AG04449 (cell line): ENCODE results near the gene MXRA8.

Source experiments
- CTCF ChIA-PET: fragments of 350-600 bp; formaldehyde crosslinking; extraction: SDS; loops from one replicate; lab custom pipeline; 2021; ENCODE audit warnings: antibody characterized with exemption; lab: Yijun Ruan, JAX
- POLR2A ChIA-PET: fragments of 400-600, 350-600 bp; formaldehyde crosslinking; extraction: SDS; loops from one replicate; lab custom pipeline; 2020; ENCODE audit warnings: antibody characterized with exemption, inconsistent platforms; lab: Yijun Ruan, JAX
- DNase-seq: peaks from one replicate; pipeline ENCODE4 v3.0.0-alpha.2; 2010; ENCODE audit warnings: low read depth, low spot score
- H3K4me3 ChIP-seq: 2 replicates; pipeline ENCODE4 v1.5.1; 2011; ENCODE audit warnings: low read depth, mild to moderate bottlenecking, control low read depth, low read length
- CTCF ChIP-seq: IDR thresholded peaks from one replicate; pipeline ENCODE4 v1.5.1; 2011; ENCODE audit warnings: mild to moderate bottlenecking, moderate library complexity, low read length, control low read depth, inconsistent platforms; ENCODE audit not compliant: insufficient read depth; ENCODE audit errors: missing control alignments

MXRA8 gene

GRCh38 chr1:1376551-1377226 is 18.3 kb upstream of the MXRA8 start:
- no peak overlapping the region for H3K4me3 ChIP-seq
- ChIA-PET POLR2A (interaction anchor here (1.7 to 3.1 kb wide), 2 partner anchors 8 to 20 kb away, joined by 8 to 36 read pairs; partner anchors contain the start of gene CCNL2), CTCF (interaction anchor here (1.9 to 9.3 kb wide), 2 partner anchors 11 to 32 kb away, joined by 7 to 138 read pairs; partner anchors contain the start of gene DVL1)
- no peak for TF ChIP-seq CTCF
- DNase-seq, result no peak

- peak; percentile 97 for DNase-seq
- H3K4me3 ChIP-seq, result peak within 1 kb of the TSS; percentile 85
- POLR2A ChIA-PET, result interaction anchor here (0.7 to 3.1 kb wide), 15 partner anchors 10 to 70 kb away, joined by 3 to 36 read pairs (median 4); partner anchors contain the start of genes CCNL2, MRPL20 and MXRA8
- peak; percentile 67 for TF ChIP-seq CTCF
- CTCF ChIA-PET, result interaction anchor here (0.8 to 9.3 kb wide), 9 partner anchors 8 to 130 kb away, joined by 3 to 138 read pairs (median 7); partner anchors contain the start of genes CCNL2 and DVL1
These were observed 16.7 kb upstream of the MXRA8 start, which contains the start of gene AURKAIP1 for GRCh38 chr1:1374929-1375662. AURKAIP1 (minus strand) TSS chr1:1375207; CDS start chr1:1374756, 451 bp downstream.

- H3K4me3 ChIP-seq, result peak overlapping the region; percentile 85
- POLR2A ChIA-PET, result interaction anchor here (0.7 to 3.1 kb wide), 12 partner anchors 10 to 33 kb away, joined by 3 to 36 read pairs (median 5); partner anchors contain the start of genes CCNL2, MRPL20 and MXRA8
- no peak for TF ChIP-seq CTCF
- CTCF ChIA-PET, result interaction anchor here (0.8 to 9.3 kb wide), 10 partner anchors 9 to 131 kb away, joined by 3 to 138 read pairs (median 6); partner anchors contain the start of genes CCNL2 and DVL1
- no peak for DNase-seq
These were observed 16.2 kb upstream of the MXRA8 start for GRCh38 chr1:1374589-1374928.

GRCh38 chr1:1373815-1374588 is 15.6 kb upstream of the MXRA8 start:
- H3K4me3 ChIP-seq, result peak overlapping the region; percentile 85
- no peak for TF ChIP-seq CTCF
- ChIA-PET POLR2A (interaction anchor here (0.9 to 3.1 kb wide), 3 partner anchors 15 to 26 kb away, joined by 3 to 36 read pairs (median 15); partner anchors contain the start of genes CCNL2 and MXRA8), CTCF (interaction anchor here (0.7 to 9.3 kb wide), 9 partner anchors 9 to 61 kb away, joined by 3 to 138 read pairs (median 4); partner anchors contain the start of gene DVL1)
- DNase-seq, result no peak

GRCh38 chr1:1373051-1373814 is 14.9 kb upstream of the MXRA8 start:
- POLR2A ChIA-PET, result interaction anchor here (0.7 to 2.3 kb wide), 3 partner anchors 21 to 25 kb away, joined by 3 to 9 read pairs (median 3); no protein-coding TSS in a partner anchor
- H3K4me3 ChIP-seq, result peak overlapping the region; percentile 85

More at GRCh38 chr1:1373051-1373814, 14.9 kb upstream of the MXRA8 start:
- no peak for DNase-seq
- CTCF ChIA-PET, result interaction anchor here (0.7 to 9.3 kb wide), 15 partner anchors 10 to 252 kb away, joined by 3 to 138 read pairs (median 10); partner anchors contain the start of genes CCNL2, DVL1 and MXRA8
- TF ChIP-seq CTCF, result no peak
